Fibroblast of villous mesenchyme (primary cell): ENCODE measurements around the gene PMPCB. TPM values are rescaled to one million over a fixed set of nuclear protein-coding genes. Genes with fewer than 3 reads are reported as not detected.
"Not testable (repeated sequence)": the region's sequence is repeated elsewhere in the genome, so short reads cannot be mapped to it uniquely, and the experiment has no call there.

ENCODE experiments used
- DNase-seq: peaks from one replicate; pipeline ENCODE4 v3.0.0-alpha.2; 2010; ENCODE audit warnings: low read depth
- H3K4me3 ChIP-seq: 2 replicates; pipeline ENCODE4 v1.5.1; 2011; ENCODE audit warnings: low read depth, mild to moderate bottlenecking, low read length
- CTCF ChIP-seq: IDR thresholded peaks from 2 replicates; pipeline ENCODE4 v1.5.1; 2012; ENCODE audit warnings: low read depth, mild to moderate bottlenecking, low read length; ENCODE audit not compliant: insufficient read depth
- total RNA-seq: library from RNA; depleted of rRNA; stranded (reverse); fragments of >200 nt; gene quantifications from 2 replicates; pipeline ENCODE4 v1.2.3, GENCODE V29; 2012

PMPCB gene
- 45.4 and 53.5 TPM in 2 replicates for total RNA-seq

- TF ChIP-seq CTCF, result peak; percentile 92
- peak within 1 kb of the TSS; percentile 82 for H3K4me3 ChIP-seq
- peak; percentile 91 for DNase-seq
These were observed at the start of gene PMPCB for GRCh38 chr7:103296901-103297836. Gene PMPCB, plus strand, starts transcription at chr7:103297435. Its CDS starts 25 bp downstream, at chr7:103297460.

GRCh38 chr7:103253699-103254506 is 43.3 kb upstream of the PMPCB start:
- H3K4me3 ChIP-seq, DNase-seq: not testable (repeated sequence)

GRCh38 chr7:103264054-103264453 is 33.2 kb upstream of the PMPCB start:
- not testable (repeated sequence) for H3K4me3 ChIP-seq, DNase-seq

GRCh38 chr7:103266229-103266628 is 31.0 kb upstream of the PMPCB start:
- peak; percentile 2 for DNase-seq
- not testable (repeated sequence) for H3K4me3 ChIP-seq

GRCh38 chr7:103273374-103273773 is 23.9 kb upstream of the PMPCB start:
- not testable (repeated sequence) for DNase-seq, H3K4me3 ChIP-seq

- H3K4me3 ChIP-seq, DNase-seq: not testable (repeated sequence)
These were observed 22.4 kb upstream of the PMPCB start for GRCh38 chr7:103274867-103275266.

GRCh38 chr7:103278195-103278594 is 19.0 kb upstream of the PMPCB start:
- not testable (repeated sequence) for DNase-seq

GRCh38 chr7:103279636-103279962 is 17.6 kb upstream of the PMPCB start:
- DNase-seq, result peak; percentile 6
- H3K4me3 ChIP-seq, result peak overlapping the region; percentile 60

More at GRCh38 chr7:103278195-103278594, 19.0 kb upstream of the PMPCB start:
- H3K4me3 ChIP-seq, result not testable (repeated sequence)

GRCh38 chr7:103279963-103280802 is 17.1 kb upstream of the PMPCB start:
- peak; percentile 38 for DNase-seq
- peak overlapping the region; percentile 60 for H3K4me3 ChIP-seq

GRCh38 chr7:103280803-103281155 is 16.5 kb upstream of the PMPCB start:
- peak overlapping the region; percentile 60 for H3K4me3 ChIP-seq
- DNase-seq, result peak; percentile 1

GRCh38 chr7:103282802-103283427 is 14.3 kb upstream of the PMPCB start:
- H3K4me3 ChIP-seq, DNase-seq: not testable (repeated sequence)

GRCh38 chr7:103292122-103292521 is 5.1 kb upstream of the PMPCB start:
- DNase-seq, result no peak
- no peak for TF ChIP-seq CTCF
- no peak overlapping the region for H3K4me3 ChIP-seq
